ENCODE results near the gene SRSF7.
A peak's percentile ranks its signal among the peaks of the same experiment; 100 is the strongest.
"Not testable (repeated sequence)": the region's sequence is repeated elsewhere in the genome, so short reads cannot be mapped to it uniquely, and the experiment has no call there.

SRSF7 gene

DNA sequence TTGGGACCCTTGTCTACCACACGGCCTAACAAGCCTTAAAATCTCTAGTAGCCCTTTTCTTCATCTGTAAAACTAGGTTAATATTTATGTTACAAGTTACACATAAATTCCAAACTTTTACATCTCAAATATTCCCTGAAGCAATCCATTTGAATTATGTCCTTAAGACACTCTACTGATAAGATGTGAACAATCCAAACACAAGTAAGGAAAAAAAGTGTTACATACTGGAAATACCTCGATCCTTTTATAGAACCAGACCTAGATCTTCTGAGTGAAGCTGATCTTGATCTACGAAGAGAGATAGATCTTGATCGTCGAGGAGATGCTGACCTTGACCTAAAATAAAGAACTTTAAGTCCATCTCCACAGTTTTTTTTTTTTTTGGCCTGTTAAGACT, 3.3 kb downstream of the SRSF7 start:
- peaks cover 40% of the 10 kb centered on the region for H3K4me1 Mint-ChIP-seq
- H3K36me3 Mint-ChIP-seq, result peaks cover 39% of the 10 kb centered on the region
- DNase-seq (ENCODE audit: low spot score in 2 of 2), result no peak
- peak overlapping the region; percentile 100 for H3K27ac Mint-ChIP-seq
- ATAC-seq (ENCODE audit: low read depth), result no peak
- H3K9me3 Mint-ChIP-seq, result no peaks in the 10 kb centered on the region
- H3K27me3 Mint-ChIP-seq, result no peaks in the 10 kb centered on the region
- no peak overlapping the region for H3K4me3 Mint-ChIP-seq

DNA sequence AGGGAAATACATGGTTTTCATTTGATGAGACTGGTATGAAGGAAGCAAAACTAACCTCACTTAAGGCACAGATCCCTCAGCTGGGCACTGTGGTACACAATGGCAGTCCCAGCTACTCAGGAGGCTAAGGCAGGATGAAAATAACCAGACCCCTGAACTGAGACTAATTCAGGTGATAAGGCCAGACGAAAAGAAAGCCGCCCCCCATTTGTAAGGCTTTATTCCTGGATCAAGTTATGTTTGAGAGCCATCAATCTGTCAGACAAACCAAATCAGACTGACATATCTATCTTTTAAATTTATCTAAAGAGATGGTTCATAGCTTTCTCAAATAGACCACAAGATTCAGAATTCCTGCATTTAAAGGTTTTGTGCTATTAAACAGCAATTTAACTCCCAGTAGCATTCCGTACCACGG, 4.1 kb downstream of the SRSF7 start:
- DNase-seq (ENCODE audit: low spot score in 2 of 2) (no peak), ATAC-seq (ENCODE audit: low read depth) (no peak)
- Mint-ChIP-seq H3K4me1 (peaks cover 39% of the 10 kb centered on the region), H3K9me3 (no peaks in the 10 kb centered on the region), H3K27me3 (no peaks in the 10 kb centered on the region), H3K4me3 (no peak overlapping the region), H3K36me3 (peaks cover 41% of the 10 kb centered on the region), H3K27ac (peak overlapping the region; percentile 35)

DNA sequence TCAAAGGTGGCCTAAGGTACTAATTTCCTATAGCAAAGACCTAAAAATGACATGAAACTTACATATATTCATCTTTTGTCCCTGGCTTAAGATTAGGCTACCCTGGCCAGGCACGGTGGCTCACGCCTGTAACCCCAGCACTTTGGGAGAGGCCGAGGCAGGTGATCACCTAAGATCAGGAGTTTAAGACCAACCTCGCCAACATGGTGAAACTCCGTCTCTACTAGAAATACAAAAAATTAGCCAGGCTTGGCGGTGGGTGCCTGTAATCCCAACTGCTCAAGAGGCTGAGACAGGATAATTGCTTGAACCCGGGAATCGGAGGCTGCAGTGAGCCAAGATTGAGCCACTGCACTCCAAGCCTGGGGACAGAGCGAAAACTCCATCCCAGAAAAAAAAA, 5.9 kb downstream of the SRSF7 start:
- H3K27ac Mint-ChIP-seq, result no peak overlapping the region
- H3K4me3 Mint-ChIP-seq, result no peak overlapping the region
- peaks cover 31% of the 10 kb centered on the region for H3K4me1 Mint-ChIP-seq
- H3K9me3 Mint-ChIP-seq, result no peaks in the 10 kb centered on the region
- DNase-seq (ENCODE audit: low spot score in 2 of 2) (no peak), ATAC-seq (ENCODE audit: low read depth) (no peak)
- H3K27me3 Mint-ChIP-seq, result no peaks in the 10 kb centered on the region
- H3K36me3 Mint-ChIP-seq, result peaks cover 37% of the 10 kb centered on the region

DNA sequence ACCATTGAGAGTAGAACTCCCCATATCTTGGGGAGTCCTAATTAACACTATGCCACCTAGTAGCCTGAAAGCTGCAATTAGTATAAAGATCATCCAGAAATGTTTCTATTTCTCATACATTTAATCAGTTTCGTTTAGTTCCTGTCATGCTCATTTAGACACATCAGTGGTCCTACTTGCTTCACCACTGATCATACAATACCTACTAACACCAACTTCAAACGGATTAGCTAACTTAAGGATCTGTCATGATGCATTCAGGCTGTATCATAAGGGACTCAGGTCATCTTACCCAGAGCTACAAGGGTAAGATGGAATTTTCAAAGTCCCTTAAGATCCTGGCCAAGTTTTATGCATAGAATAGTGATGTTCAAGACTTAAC, 6.8 kb downstream of the SRSF7 start:
- Mint-ChIP-seq H3K36me3 (peaks cover 32% of the 10 kb centered on the region), H3K27ac (peak overlapping the region; percentile 38), H3K4me1 (peaks cover 25% of the 10 kb centered on the region), H3K27me3 (no peaks in the 10 kb centered on the region), H3K9me3 (no peaks in the 10 kb centered on the region), H3K4me3 (no peak overlapping the region)
- DNase-seq (ENCODE audit: low spot score in 2 of 2) (no peak), ATAC-seq (ENCODE audit: low read depth) (no peak)

DNA sequence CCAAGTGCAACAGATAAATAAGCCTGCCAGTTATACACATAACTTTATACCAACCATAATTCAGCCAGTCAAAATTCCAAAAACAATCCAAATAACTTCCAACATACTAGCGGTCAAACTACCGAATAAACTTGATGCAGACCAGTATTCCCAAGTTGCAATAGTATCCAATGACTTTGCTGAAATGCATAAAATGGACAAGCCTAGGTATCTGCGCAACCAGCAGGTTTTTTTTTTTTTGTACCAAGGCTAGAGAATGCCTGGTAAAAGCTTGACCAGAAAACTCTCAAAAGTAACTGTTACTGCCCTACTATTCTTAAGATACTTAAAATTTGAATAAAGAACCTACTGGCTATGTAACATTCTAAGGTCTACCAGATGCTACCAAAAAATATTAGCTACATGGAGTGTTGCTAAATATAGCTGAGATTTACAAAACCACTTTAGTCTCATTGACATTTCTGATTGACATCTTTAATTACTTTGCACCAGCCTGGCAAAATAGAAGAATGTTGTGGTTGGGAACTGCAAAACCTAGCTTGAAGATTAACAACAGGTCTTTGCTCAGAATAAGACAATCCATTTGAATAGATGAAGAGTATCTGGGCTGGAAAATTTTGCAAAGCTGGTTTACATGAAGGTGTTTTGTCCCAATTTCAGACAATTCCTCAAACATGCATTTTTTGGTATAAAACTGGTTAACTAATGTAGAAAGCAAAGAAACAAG, 7.3 kb downstream of the SRSF7 start:
- DNase-seq (ENCODE audit: low spot score in 2 of 2) (no peak), ATAC-seq (ENCODE audit: low read depth) (no peak)
- H3K36me3 Mint-ChIP-seq, result peaks cover 32% of the 10 kb centered on the region
- H3K4me1 Mint-ChIP-seq, result peaks cover 21% of the 10 kb centered on the region
- no peak overlapping the region for H3K4me3 Mint-ChIP-seq
- H3K27me3 Mint-ChIP-seq, result no peaks in the 10 kb centered on the region
- peak overlapping the region; percentile 38 for H3K27ac Mint-ChIP-seq
- H3K9me3 Mint-ChIP-seq, result no peaks in the 10 kb centered on the region

DNA sequence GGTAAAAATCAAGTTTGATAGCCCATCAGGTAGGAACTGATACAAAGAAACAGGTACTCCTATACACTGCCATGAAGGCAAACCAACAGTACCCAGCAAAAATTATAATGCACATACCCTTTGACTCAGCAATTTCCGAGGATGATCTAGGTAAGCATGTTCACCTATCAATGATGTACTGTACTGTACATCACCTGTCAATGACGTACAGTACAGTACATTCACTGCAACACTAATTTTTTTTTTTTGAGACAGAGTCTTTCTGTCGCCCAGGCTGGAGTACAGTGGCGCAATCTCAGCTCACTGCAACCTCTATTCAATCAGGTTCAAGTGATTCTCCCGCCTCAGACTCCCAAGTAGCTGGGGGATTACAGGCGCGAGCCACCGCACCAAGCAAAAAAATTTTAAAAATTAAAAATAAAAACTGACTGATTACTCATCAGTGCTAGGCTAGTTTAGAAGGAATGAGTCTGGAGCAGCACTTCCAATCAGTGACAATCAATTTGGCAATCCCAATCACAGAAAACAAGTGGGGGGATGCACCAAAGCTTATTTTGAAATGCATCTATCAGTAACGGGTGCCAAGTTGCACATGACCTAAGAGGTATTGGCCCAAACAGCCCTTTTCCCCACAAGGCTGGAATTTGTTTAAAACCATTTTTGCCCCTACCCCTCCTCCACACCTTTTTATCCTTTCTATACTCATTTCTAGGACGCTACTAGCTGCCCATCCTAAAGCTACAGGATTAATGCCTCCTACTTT, 8.2 kb downstream of the SRSF7 start:
- H3K4me1 Mint-ChIP-seq, result peaks cover 20% of the 10 kb centered on the region
- H3K4me3 Mint-ChIP-seq, result no peak overlapping the region
- peak overlapping the region; percentile 38 for H3K27ac Mint-ChIP-seq
- peaks cover 29% of the 10 kb centered on the region for H3K36me3 Mint-ChIP-seq
- H3K9me3 Mint-ChIP-seq, result no peaks in the 10 kb centered on the region
- ATAC-seq (ENCODE audit: low read depth) (peak; percentile 21), DNase-seq (ENCODE audit: low spot score in 2 of 2) (no peak)
- no peaks in the 10 kb centered on the region for H3K27me3 Mint-ChIP-seq

DNA sequence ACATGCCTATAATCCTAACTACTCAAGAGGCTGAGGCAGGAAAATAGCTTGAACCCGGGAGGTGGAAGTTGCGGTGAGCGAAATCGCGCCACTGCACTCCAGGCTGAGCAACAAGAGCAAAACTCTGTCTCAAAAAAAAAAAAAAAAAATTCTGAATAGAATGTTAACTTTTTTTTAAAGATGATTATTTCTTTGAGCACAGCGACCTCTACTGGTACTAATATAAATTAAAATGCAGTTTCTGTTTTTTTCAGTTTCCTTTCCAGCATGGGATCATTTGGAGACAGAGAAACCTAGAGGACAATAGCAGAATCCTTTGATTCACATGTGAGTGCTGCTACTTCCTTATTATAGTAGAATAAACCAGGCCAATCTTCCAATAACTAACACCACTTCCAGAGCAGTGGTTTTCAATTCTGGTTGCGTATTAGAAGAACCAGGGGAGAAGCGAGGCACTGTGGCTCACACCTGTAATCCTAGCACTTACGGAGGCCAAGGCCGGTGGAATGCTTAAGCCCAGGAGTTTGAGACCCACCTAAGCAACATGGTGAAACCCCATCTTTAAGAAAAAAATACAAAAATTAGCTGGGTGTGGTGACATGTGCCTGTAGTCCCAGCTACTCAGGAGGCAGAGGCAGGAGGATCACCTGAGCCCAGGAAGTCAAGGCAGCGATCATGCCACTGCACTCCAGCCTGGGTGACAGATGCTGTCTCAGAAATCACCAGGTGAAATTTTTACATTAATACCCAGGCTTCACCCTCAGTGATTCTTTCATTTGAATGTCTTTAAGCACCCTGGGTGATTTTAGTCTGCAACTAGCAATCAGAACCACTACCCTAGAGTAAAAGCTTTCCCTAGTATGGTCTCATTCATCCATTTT, 10.1 kb downstream of the SRSF7 start:
- Mint-ChIP-seq H3K4me1 (peaks cover 9% of the 10 kb centered on the region), H3K4me3 (no peak overlapping the region), H3K9me3 (no peaks in the 10 kb centered on the region), H3K27me3 (no peaks in the 10 kb centered on the region), H3K36me3 (peaks cover 21% of the 10 kb centered on the region), H3K27ac (no peak overlapping the region)
- ATAC-seq (ENCODE audit: low read depth), result peak; percentile 17
- peak in 1 of 2 donors; percentile 33 for DNase-seq (ENCODE audit: low spot score in 2 of 2)

DNA sequence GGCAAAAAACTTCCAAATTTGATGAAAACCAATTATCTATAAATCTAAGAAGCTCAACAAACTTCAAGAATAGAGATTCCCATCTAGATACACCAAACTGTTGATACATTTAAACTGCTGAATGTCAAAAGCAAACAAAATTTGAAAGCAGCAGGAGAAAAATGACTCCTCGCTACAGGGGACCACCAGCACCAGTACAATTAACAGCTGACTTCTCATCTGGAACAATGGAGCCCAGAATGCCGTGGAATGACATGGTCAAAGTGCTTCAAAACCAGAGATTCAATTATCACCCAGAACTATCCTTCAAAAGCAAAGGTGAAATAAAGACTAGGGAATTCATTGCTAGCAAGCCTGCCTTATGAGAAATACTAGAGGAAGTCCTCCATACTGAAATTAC, 11.6 kb downstream of the SRSF7 start:
- H3K4me1 Mint-ChIP-seq, result peaks cover 6% of the 10 kb centered on the region
- DNase-seq (ENCODE audit: low spot score in 2 of 2) (no peak), ATAC-seq (ENCODE audit: low read depth) (no peak)
- peaks cover 18% of the 10 kb centered on the region for H3K36me3 Mint-ChIP-seq
- no peak overlapping the region for H3K27ac Mint-ChIP-seq
- no peak overlapping the region for H3K4me3 Mint-ChIP-seq
- no peaks in the 10 kb centered on the region for H3K27me3 Mint-ChIP-seq
- no peaks in the 10 kb centered on the region for H3K9me3 Mint-ChIP-seq

DNA sequence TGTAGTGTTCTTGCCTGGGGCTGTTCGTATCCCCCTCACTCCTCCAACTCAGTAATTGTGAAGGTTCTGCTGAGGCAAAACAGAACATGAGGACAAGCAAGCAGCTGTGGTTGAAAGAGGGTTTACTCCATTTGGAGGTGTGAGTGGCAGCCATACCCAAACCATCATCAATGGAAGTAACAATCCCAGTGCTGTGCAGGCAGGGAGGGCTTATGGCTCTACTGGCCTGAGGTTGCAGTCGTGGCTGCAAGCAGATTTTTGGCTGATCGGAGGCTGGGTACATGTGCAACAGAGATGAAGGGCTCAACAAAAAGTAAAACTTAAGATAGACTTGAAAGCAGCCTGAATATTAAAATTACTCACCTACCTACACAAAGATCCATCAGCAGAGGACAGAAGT, 13.2 kb downstream of the SRSF7 start:
- H3K36me3 Mint-ChIP-seq, result peaks cover 18% of the 10 kb centered on the region
- H3K4me3 Mint-ChIP-seq, result no peak overlapping the region
- ATAC-seq (ENCODE audit: low read depth) (no peak), DNase-seq (ENCODE audit: low spot score in 2 of 2) (no peak)
- H3K4me1 Mint-ChIP-seq, result peaks cover 4% of the 10 kb centered on the region
- no peaks in the 10 kb centered on the region for H3K9me3 Mint-ChIP-seq
- no peak overlapping the region for H3K27ac Mint-ChIP-seq
- no peaks in the 10 kb centered on the region for H3K27me3 Mint-ChIP-seq

DNA sequence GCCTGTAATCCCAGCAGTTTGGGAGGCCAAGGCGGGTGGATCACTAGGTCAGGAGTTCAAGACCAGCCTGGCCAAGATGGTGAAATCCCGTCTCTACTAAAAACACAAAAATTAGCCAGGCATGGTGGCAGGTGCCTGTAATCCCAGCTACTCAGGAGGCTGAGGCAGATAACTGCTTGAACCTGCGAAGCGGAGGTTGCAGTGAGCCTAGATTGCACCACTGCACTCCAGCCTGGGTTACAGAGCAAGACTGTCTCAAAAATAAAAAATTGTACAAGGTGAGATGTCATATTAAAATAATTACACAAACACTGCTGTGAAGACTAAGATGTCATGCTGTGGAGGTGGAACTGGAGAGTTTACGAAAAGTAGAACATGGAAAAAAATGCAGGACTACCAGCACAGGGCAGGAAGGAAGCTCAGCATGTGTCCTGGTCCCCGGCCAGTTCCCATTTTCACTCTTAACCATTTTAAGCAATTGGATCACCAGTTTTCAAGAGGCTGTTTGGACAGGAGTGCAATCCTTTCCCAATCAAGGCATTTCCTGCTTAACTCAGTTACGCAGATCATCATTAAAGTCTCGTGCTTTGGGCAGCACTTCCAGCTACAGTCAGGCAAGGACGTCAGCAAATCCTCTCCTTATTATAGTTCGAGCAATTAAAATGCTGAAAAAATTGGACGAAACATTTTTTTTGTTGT, 14.0 kb downstream of the SRSF7 start:
- not testable (repeated sequence) for H3K27me3 Mint-ChIP-seq; H3K27ac Mint-ChIP-seq; H3K9me3 Mint-ChIP-seq; H3K4me3 Mint-ChIP-seq; H3K4me1 Mint-ChIP-seq; DNase-seq (ENCODE audit: low spot score in 2 of 2); ATAC-seq (ENCODE audit: low read depth)
- peaks cover 16% of the 10 kb centered on the region for H3K36me3 Mint-ChIP-seq

DNA sequence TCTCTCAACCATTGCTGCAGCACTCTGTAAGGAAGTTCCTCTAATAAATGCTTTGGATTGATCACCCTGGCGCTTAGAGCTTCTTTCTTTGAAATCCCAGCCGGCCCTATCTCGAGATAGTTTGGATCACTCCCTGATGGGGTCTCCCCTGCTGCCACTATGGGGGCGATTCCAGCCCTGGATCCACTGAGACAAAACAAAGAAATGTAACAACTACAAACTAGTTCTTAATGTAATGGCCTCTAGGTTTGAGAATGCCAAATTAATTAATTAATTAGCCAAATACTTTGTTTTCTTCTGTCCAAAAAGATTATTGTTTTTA, 15.2 kb downstream of the SRSF7 start:
- no peaks in the 10 kb centered on the region for H3K27me3 Mint-ChIP-seq
- no peak for DNase-seq (ENCODE audit: low spot score in 2 of 2)
- H3K27ac Mint-ChIP-seq, result no peak overlapping the region
- no peaks in the 10 kb centered on the region for H3K9me3 Mint-ChIP-seq
- no peak for ATAC-seq (ENCODE audit: low read depth)
- H3K4me3 Mint-ChIP-seq, result no peak overlapping the region
- peaks cover 4% of the 10 kb centered on the region for H3K4me1 Mint-ChIP-seq
- H3K36me3 Mint-ChIP-seq, result peaks cover 20% of the 10 kb centered on the region

DNA sequence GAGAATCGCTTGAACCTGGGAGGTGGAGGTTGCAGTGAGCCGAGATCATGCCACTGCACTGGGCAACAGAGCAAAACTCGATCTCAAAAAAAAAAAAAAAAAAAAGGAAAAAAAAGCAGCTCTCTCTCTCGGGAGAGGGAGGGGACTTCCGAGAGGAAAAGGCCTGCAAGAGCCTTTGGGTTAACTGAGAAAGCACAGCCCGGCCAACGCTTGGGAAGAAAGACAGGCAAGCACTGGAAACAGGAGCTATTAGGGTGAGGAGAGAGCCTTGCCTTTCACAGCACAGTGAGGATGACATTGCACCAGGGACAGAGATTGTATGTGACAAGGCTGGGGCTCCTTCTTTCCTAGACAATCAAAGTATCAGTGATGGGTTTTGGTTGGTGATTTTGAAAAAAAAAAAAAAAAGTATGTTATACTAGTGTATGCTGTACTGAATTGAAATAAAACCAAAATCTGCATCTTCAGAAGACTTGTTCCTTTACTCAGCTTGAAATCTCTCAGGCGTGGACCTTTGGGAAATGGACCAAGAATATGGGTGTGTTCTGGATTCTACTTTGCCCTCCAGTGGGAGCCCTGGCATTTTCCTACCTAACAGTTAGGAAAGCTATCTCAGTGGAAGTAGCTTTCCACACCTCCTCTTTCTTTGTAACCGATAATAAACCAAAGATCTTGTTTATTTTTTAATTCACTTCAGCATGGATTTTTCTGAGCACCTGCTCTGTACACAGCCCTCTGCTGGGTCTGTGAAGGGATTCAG, 16.7 kb downstream of the SRSF7 start:
- H3K27ac Mint-ChIP-seq, result no peak overlapping the region
- no peak for ATAC-seq (ENCODE audit: low read depth)
- no peak overlapping the region for H3K4me3 Mint-ChIP-seq
- no peaks in the 10 kb centered on the region for H3K27me3 Mint-ChIP-seq
- no peak for DNase-seq (ENCODE audit: low spot score in 2 of 2)
- H3K36me3 Mint-ChIP-seq, result peaks cover 26% of the 10 kb centered on the region
- peaks cover 4% of the 10 kb centered on the region for H3K4me1 Mint-ChIP-seq
- no peaks in the 10 kb centered on the region for H3K9me3 Mint-ChIP-seq

DNA sequence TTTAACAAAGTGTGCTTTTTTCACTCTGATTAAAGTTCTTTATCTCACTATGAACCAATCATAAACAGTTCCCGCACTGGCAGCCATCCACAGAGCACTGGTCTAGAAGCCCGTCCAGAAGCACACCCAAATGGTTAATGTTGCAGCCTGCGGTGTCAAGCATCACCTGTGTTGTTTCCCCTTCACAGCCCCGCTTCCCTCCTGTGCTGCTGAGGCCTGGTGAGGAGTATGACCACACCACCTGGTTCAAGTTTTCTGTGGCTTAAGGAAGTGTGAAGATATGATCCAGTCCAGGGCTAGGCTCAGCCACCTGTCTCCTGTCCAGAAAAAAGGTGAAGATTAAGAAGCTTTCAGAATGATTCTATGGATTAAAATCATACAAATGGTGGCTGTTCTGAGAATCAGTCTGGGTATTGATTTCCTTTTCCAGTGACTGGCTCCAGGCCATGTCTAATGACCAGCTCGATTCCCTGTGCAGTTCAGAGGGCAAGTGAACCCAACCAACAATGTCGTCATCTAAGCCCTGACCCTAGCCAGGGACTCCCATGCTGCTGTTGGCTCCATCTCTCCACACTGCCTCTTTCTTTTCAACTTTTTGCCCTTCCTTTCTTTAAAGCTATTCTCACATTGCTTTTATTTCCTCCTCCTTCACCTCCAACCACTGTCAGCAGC, 17.7 kb downstream of the SRSF7 start:
- H3K27me3 Mint-ChIP-seq, result no peaks in the 10 kb centered on the region
- no peak for ATAC-seq (ENCODE audit: low read depth)
- peaks cover 23% of the 10 kb centered on the region for H3K36me3 Mint-ChIP-seq
- no peak for DNase-seq (ENCODE audit: low spot score in 2 of 2)
- no peak overlapping the region for H3K4me3 Mint-ChIP-seq
- peaks cover 6% of the 10 kb centered on the region for H3K4me1 Mint-ChIP-seq
- no peak overlapping the region for H3K27ac Mint-ChIP-seq
- H3K9me3 Mint-ChIP-seq, result no peaks in the 10 kb centered on the region

Data from memory B cell (primary cell).